NCI-H2029 treated with DMSO at 0.1 percent for 48 hours (cell line): ENCODE data around the gene SHROOM3.
"Not testable (repeated sequence)": the region's sequence is repeated elsewhere in the genome, so short reads cannot be mapped to it uniquely, and the experiment has no call there.

Source experiments
- DNase-seq: peaks from one replicate; lab custom pipeline; 2025; lab: John Stamatoyannopoulos, UW

The SHROOM3 gene

GRCh38 chr4:76445911-76446310, 10.9 kb downstream of the SHROOM3 start:
- no peak for DNase-seq

- no peak for DNase-seq
Measured at GRCh38 chr4:76447393-76447851, 12.4 kb downstream of the SHROOM3 start.

GRCh38 chr4:76448211-76448610, 13.2 kb downstream of the SHROOM3 start:
- no peak for DNase-seq

- DNase-seq: no peak
Measured at GRCh38 chr4:76449362-76449767, 14.3 kb downstream of the SHROOM3 start.

GRCh38 chr4:76449833-76450232, 14.8 kb downstream of the SHROOM3 start:
- DNase-seq: no peak

GRCh38 chr4:76453232-76453631, 18.2 kb downstream of the SHROOM3 start:
- DNase-seq: no peak

GRCh38 chr4:76454073-76454472, 19.0 kb downstream of the SHROOM3 start:
- not testable (repeated sequence) for DNase-seq

GRCh38 chr4:76457885-76458284, 22.9 kb downstream of the SHROOM3 start:
- no peak for DNase-seq

- no peak for DNase-seq
Measured at GRCh38 chr4:76458297-76458696, 23.3 kb downstream of the SHROOM3 start.

GRCh38 chr4:76458825-76459224, 23.8 kb downstream of the SHROOM3 start:
- DNase-seq: no peak

GRCh38 chr4:76459291-76459723, 24.3 kb downstream of the SHROOM3 start:
- DNase-seq: no peak

GRCh38 chr4:76463568-76463967, 28.5 kb downstream of the SHROOM3 start:
- DNase-seq: no peak

- DNase-seq: no peak
Measured at GRCh38 chr4:76470064-76470463, 35.0 kb downstream of the SHROOM3 start.

- DNase-seq: no peak
Measured at GRCh38 chr4:76470532-76470931, 35.5 kb downstream of the SHROOM3 start.

GRCh38 chr4:76476571-76476970, 41.5 kb downstream of the SHROOM3 start:
- no peak for DNase-seq

GRCh38 chr4:76484654-76485053, 49.6 kb downstream of the SHROOM3 start:
- no peak for DNase-seq

- no peak for DNase-seq
Measured at GRCh38 chr4:76485450-76485849, 50.4 kb downstream of the SHROOM3 start.

- no peak for DNase-seq
Measured at GRCh38 chr4:76486588-76487276, 51.7 kb downstream of the SHROOM3 start.

- DNase-seq: no peak
Measured at GRCh38 chr4:76487621-76488020, 52.6 kb downstream of the SHROOM3 start.

- DNase-seq: no peak
Measured at GRCh38 chr4:76488455-76488854, 53.4 kb downstream of the SHROOM3 start.

GRCh38 chr4:76488888-76489685, 54.1 kb downstream of the SHROOM3 start:
- DNase-seq: no peak

GRCh38 chr4:76489686-76490161, 54.7 kb downstream of the SHROOM3 start:
- DNase-seq: no peak

GRCh38 chr4:76492055-76492454, 57.0 kb downstream of the SHROOM3 start:
- DNase-seq: no peak
